HepG2 (cell line): Measurements from ENCODE around the gene USP9X.
A peak's percentile ranks its signal among the peaks of the same experiment; 100 is the strongest.

ENCODE experiments used
- EZH2 ChIP-seq: conservative IDR thresholded peaks from 2 replicates; pipeline ENCODE4 v1.6.1; 2012; ENCODE audit warnings: mild to moderate bottlenecking, low read depth, low read length, moderate library complexity
- HCFC1 ChIP-seq: fragments of 150-350 bp; IDR thresholded peaks from 2 replicates; pipeline ENCODE4 v1.6.1; 2014; ENCODE audit warnings: low read depth, low read length
- JUN ChIP-seq: sonication (generic); formaldehyde crosslinking; IDR thresholded peaks from 2 replicates; pipeline ENCODE4 v1.4.0; 2020; ENCODE audit warnings: mild to moderate bottlenecking, missing genetic modification reagents
- NFIC ChIP-seq: IDR thresholded peaks from 2 replicates; pipeline ENCODE4 v1.6.1; 2012; ENCODE audit warnings: mild to moderate bottlenecking, low read length, inconsistent platforms
- NR1H2 ChIP-seq: sonication (generic); formaldehyde crosslinking; IDR thresholded peaks from 2 replicates; pipeline ENCODE4 v1.8.1; 2022; ENCODE audit warnings: low read depth, missing genetic modification reagents, borderline replicate concordance
- ZNF274 ChIP-seq: sonication (generic); formaldehyde crosslinking; IDR thresholded peaks from 2 replicates; pipeline ENCODE4 v1.5.1; 2020; ENCODE audit warnings: mild to moderate bottlenecking, missing genetic modification reagents
- ZNF431 ChIP-seq: sonication (generic); formaldehyde crosslinking; IDR thresholded peaks from 2 replicates; pipeline ENCODE4 v1.9.0; 2022; ENCODE audit warnings: missing genetic modification reagents, low read depth, mild to moderate bottlenecking, borderline replicate concordance
- ZNF674 ChIP-seq: sonication (generic); formaldehyde crosslinking; IDR thresholded peaks from 2 replicates; pipeline ENCODE4 v1.5.0; 2020; ENCODE audit warnings: low read depth, mild to moderate bottlenecking, missing genetic modification reagents
- TF ChIP-seq, protein P1 (sequence below), 2 experiments: IDR thresholded peaks; 2 replicates each; pipeline ENCODE4 v1.6.1; 2011 to 2012; ENCODE audit warnings: low read length in 2 of 2, borderline replicate concordance in 1 of 2, low read depth in 1 of 2, mild to moderate bottlenecking in 1 of 2, moderate library complexity in 1 of 2
- TF ChIP-seq, protein P2 (sequence below): sonication (generic); formaldehyde crosslinking; IDR thresholded peaks from 2 replicates; pipeline ENCODE4 v1.4.0; 2020; ENCODE audit warnings: mild to moderate bottlenecking, missing genetic modification reagents
- TF ChIP-seq, protein P3 (sequence below): sonication (generic); formaldehyde crosslinking; IDR thresholded peaks from 2 replicates; pipeline ENCODE4 v1.5.0; 2020; ENCODE audit warnings: mild to moderate bottlenecking, missing genetic modification reagents, moderate library complexity
- TF ChIP-seq, protein P4 (sequence below): sonication (generic); formaldehyde crosslinking; conservative IDR thresholded peaks from 2 replicates; pipeline ENCODE4 v1.4.0; 2020; ENCODE audit warnings: missing genetic modification reagents

DNA sequence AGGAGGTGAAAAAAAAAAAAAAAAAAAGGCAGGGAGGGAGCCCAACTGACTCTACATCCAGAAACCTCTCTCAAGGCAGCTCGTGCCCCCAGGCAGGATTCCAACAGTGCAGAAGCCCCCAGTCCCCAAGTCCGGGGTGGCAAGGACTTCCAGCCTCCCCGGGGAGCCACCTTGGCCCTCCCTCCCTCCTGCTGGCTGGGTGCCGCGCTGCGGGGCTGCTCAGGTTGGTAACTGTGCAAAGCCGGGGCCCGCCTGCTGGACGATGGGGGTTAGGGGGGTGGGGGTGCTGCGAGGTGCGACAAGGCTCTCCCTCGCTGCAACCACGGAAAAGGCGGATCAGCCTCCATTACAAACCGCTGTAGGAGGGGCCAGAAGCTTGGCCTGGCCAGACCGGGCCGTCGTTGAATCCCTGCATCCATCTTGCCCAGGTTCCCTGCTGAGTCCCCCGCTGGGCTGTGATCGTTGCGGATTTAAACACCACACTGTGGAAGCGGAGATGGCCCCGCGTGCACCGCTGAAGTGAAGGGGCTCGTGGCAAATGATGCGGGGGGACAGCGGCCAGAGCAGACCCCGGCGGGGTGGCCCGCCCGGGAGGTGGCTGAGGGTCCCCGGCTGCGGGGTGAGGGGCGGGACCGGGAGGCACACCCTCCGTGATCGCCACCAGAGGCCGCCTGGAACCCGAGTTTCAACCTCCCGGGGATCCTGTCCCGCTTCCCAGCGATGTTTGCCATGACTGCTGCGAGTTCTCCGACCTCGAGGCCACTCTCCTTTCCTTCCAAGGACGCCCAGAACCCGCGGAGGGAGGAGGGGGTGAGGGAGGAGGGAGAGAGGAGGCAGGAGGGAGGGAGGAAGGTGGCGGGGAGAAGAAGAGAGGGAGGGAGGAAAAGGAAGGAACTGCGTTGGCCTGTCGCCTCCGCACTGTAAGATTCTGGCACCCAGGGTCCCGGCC lies 190.7 kb downstream of the USP9X start:
- TF ChIP-seq NR1H2 (CRISPR knock-in tag) (no peak), ZNF431 (CRISPR knock-in tag) (no peak), HCFC1 (no peak), JUN (CRISPR knock-in tag) (no peak), ZNF674 (no peak), NFIC (no peak), ZNF274 (no peak), EZH2 (no peak)
- TF ChIP-seq, protein P1, sequence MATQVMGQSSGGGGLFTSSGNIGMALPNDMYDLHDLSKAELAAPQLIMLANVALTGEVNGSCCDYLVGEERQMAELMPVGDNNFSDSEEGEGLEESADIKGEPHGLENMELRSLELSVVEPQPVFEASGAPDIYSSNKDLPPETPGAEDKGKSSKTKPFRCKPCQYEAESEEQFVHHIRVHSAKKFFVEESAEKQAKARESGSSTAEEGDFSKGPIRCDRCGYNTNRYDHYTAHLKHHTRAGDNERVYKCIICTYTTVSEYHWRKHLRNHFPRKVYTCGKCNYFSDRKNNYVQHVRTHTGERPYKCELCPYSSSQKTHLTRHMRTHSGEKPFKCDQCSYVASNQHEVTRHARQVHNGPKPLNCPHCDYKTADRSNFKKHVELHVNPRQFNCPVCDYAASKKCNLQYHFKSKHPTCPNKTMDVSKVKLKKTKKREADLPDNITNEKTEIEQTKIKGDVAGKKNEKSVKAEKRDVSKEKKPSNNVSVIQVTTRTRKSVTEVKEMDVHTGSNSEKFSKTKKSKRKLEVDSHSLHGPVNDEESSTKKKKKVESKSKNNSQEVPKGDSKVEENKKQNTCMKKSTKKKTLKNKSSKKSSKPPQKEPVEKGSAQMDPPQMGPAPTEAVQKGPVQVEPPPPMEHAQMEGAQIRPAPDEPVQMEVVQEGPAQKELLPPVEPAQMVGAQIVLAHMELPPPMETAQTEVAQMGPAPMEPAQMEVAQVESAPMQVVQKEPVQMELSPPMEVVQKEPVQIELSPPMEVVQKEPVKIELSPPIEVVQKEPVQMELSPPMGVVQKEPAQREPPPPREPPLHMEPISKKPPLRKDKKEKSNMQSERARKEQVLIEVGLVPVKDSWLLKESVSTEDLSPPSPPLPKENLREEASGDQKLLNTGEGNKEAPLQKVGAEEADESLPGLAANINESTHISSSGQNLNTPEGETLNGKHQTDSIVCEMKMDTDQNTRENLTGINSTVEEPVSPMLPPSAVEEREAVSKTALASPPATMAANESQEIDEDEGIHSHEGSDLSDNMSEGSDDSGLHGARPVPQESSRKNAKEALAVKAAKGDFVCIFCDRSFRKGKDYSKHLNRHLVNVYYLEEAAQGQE (IDR thresholded peaks at IDR 0.05; ENCODE audit: borderline replicate concordance in 1 of 2, low read depth in 1 of 2, low read length in 2 of 2) = no peak
- TF ChIP-seq, protein P2, sequence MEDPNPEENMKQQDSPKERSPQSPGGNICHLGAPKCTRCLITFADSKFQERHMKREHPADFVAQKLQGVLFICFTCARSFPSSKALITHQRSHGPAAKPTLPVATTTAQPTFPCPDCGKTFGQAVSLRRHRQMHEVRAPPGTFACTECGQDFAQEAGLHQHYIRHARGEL (CRISPR knock-in tag) = no peak
- TF ChIP-seq, protein P3, sequence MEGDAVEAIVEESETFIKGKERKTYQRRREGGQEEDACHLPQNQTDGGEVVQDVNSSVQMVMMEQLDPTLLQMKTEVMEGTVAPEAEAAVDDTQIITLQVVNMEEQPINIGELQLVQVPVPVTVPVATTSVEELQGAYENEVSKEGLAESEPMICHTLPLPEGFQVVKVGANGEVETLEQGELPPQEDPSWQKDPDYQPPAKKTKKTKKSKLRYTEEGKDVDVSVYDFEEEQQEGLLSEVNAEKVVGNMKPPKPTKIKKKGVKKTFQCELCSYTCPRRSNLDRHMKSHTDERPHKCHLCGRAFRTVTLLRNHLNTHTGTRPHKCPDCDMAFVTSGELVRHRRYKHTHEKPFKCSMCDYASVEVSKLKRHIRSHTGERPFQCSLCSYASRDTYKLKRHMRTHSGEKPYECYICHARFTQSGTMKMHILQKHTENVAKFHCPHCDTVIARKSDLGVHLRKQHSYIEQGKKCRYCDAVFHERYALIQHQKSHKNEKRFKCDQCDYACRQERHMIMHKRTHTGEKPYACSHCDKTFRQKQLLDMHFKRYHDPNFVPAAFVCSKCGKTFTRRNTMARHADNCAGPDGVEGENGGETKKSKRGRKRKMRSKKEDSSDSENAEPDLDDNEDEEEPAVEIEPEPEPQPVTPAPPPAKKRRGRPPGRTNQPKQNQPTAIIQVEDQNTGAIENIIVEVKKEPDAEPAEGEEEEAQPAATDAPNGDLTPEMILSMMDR = peak; percentile 84
- TF ChIP-seq, protein P4, sequence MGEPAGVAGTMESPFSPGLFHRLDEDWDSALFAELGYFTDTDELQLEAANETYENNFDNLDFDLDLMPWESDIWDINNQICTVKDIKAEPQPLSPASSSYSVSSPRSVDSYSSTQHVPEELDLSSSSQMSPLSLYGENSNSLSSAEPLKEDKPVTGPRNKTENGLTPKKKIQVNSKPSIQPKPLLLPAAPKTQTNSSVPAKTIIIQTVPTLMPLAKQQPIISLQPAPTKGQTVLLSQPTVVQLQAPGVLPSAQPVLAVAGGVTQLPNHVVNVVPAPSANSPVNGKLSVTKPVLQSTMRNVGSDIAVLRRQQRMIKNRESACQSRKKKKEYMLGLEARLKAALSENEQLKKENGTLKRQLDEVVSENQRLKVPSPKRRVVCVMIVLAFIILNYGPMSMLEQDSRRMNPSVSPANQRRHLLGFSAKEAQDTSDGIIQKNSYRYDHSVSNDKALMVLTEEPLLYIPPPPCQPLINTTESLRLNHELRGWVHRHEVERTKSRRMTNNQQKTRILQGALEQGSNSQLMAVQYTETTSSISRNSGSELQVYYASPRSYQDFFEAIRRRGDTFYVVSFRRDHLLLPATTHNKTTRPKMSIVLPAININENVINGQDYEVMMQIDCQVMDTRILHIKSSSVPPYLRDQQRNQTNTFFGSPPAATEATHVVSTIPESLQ (CRISPR knock-in tag) = no peak
